ENCODE data around the gene OR1E2.
"Not testable (repeated sequence)": the region's sequence is repeated elsewhere in the genome, so short reads cannot be mapped to it uniquely, and the experiment has no call there.

Gene OR1E2

GRCh38 chr17:3433741-3434140 is at the start of gene OR1E2:
TSS of gene OR1E2 (minus strand) at chr17:3433841. CDS start at chr17:3433841, 0 bp downstream.
- no peak for DNase-seq

GRCh38 chr17:3482852-3483251 is 49.2 kb upstream of the OR1E2 start:
- no peak for DNase-seq

GRCh38 chr17:3479988-3480387 is 46.3 kb upstream of the OR1E2 start:
- DNase-seq: no peak

GRCh38 chr17:3475812-3476610 is 42.4 kb upstream of the OR1E2 start, which contains the start of gene ASPA:
TSS of gene ASPA (plus strand) at chr17:3475997. CDS start at chr17:3476160, 163 bp downstream.
- no peak for DNase-seq

GRCh38 chr17:3475251-3475685 is 41.6 kb upstream of the OR1E2 start:
- no peak for DNase-seq

GRCh38 chr17:3474212-3474611 is 40.6 kb upstream of the OR1E2 start:
- no peak for DNase-seq

GRCh38 chr17:3472137-3472536 is 38.5 kb upstream of the OR1E2 start:
- DNase-seq: no peak

GRCh38 chr17:3471599-3471998 is 38.0 kb upstream of the OR1E2 start, which contains the start of gene SPATA22:
TSS of gene SPATA22 (minus strand) at chr17:3471819. CDS start at chr17:3469325, 2,494 bp downstream.
- DNase-seq: no peak

GRCh38 chr17:3469529-3469928 is 35.9 kb upstream of the OR1E2 start:
- DNase-seq: no peak

GRCh38 chr17:3466355-3466754 is 32.7 kb upstream of the OR1E2 start:
- not testable (repeated sequence) for DNase-seq

- DNase-seq: no peak
Measured at GRCh38 chr17:3448059-3448665, 14.5 kb upstream of the OR1E2 start.

GRCh38 chr17:3447625-3448024 is 14.0 kb upstream of the OR1E2 start:
- no peak for DNase-seq

GRCh38 chr17:3440451-3440850 is 6.8 kb upstream of the OR1E2 start:
- no peak for DNase-seq

- DNase-seq: no peak
Measured at GRCh38 chr17:3438368-3438767, 4.7 kb upstream of the OR1E2 start.

- DNase-seq: peak; percentile 23
Measured at GRCh38 chr17:3433215-3433614, 426 bp downstream of the OR1E2 start.

GRCh38 chr17:3418222-3418621 is 15.4 kb downstream of the OR1E2 start:
- DNase-seq: no peak

- DNase-seq: no peak
Measured at GRCh38 chr17:3415610-3416009, 18.0 kb downstream of the OR1E2 start.

GRCh38 chr17:3412216-3412615 is 21.4 kb downstream of the OR1E2 start:
- not testable (repeated sequence) for DNase-seq

GRCh38 chr17:3411070-3411469 is 22.6 kb downstream of the OR1E2 start, which contains the start of gene OR3A3:
TSS of gene OR3A3 (plus strand) at chr17:3411370.
- no peak for DNase-seq

- not testable (repeated sequence) for DNase-seq
Measured at GRCh38 chr17:3403856-3404255, 29.8 kb downstream of the OR1E2 start.

GRCh38 chr17:3401786-3402185 is 31.9 kb downstream of the OR1E2 start:
- no peak for DNase-seq

GRCh38 chr17:3400055-3400454 is 33.6 kb downstream of the OR1E2 start:
- DNase-seq: no peak

- no peak for DNase-seq
Measured at GRCh38 chr17:3398310-3398709, 35.3 kb downstream of the OR1E2 start, which contains the start of gene OR1E1. TSS of gene OR1E1 (minus strand) at chr17:3398410. CDS start at chr17:3398410, 0 bp downstream.

GRCh38 chr17:3397801-3398200 is 35.8 kb downstream of the OR1E2 start:
- not testable (repeated sequence) for DNase-seq
